Measurements from ENCODE around the gene TSPAN33. TPM values are rescaled to one million over a fixed set of nuclear protein-coding genes. Genes with fewer than 3 reads are reported as not detected.
"Not testable (repeated sequence)": the region's sequence is repeated elsewhere in the genome, so short reads cannot be mapped to it uniquely, and the experiment has no call there.

Gene TSPAN33
- total RNA-seq, 2 donors from 2014 or later: 4.8 to 7.5 TPM

DNA sequence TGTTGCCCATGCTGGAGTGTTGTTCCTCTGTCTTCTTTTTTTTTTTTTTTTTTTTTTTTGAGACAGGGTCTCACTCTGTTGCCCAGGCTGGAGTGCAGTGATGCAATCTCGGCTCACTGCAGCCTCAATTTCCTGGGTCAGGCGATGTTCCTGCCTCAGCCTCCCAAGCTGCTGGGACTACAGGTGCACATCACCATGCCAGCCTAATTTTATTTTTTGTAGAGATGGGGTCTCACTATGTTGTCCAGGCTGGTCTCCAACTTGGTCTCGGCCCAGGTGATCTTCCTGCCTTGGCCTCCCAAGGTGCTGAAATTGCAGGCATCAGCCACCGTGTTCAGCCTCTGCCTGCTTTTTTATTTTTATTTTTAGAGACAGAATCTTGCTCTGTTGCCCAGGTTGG, 74.7 kb downstream of the TSPAN33 start:
- intact Hi-C loops (cut with DNase I, micrococcal nuclease): loop anchor here in 1 of 2 donors (5.0 kb wide), 1 partner anchor 78 kb away; no protein-coding TSS in a partner anchor
- not testable (repeated sequence) for DNase-seq

More for the DNA sequence above, 74.7 kb downstream of the TSPAN33 start:
- not testable (repeated sequence) for ATAC-seq

Other genes starting within 250 kb of the TSPAN33 start
- 1 to 10 TPM in 1 of 2 donors, under 1 TPM in 1; 0.81 to 1.6 TPM for gene KCP, start 234.0 kb upstream of the TSPAN33 start, total RNA-seq
- gene IRF5, start 206.8 kb upstream of the TSPAN33 start, total RNA-seq: 1 to 10 TPM; 6.6 to 8.5 TPM
- gene TNPO3, start 89.6 kb upstream of the TSPAN33 start, total RNA-seq: 10 to 100 TPM; 35.2 to 36.4 TPM
- gene SMO, start 43.9 kb downstream of the TSPAN33 start, total RNA-seq: 1 to 10 TPM; 1.5 to 3.6 TPM
- gene AHCYL2, start 80.3 kb downstream of the TSPAN33 start, total RNA-seq: 100 to 1,000 TPM; 482 to 555 TPM